CD4-positive, alpha-beta T cell (primary cell): Measurements from ENCODE around the gene MAJIN. TPM values are rescaled to one million over a fixed set of nuclear protein-coding genes. Genes with fewer than 3 reads are reported as not detected.
A peak's percentile ranks its signal among the peaks of the same experiment; 100 is the strongest.

Experiments used
- ATAC-seq: fragments of 200-7000 bp; cut with Tn5 transposase; one replicate; pipeline ENCODE4 v1.10.0; 2022; ENCODE audit warnings: mild to moderate bottlenecking; ENCODE audit not compliant: poor library complexity
- CTCF ChIA-PET: fragments of 350-600 bp; sonication (Branson Sonifier 250); formaldehyde crosslinking; loops from one replicate; lab custom pipeline; 2021; ENCODE audit warnings: antibody characterized with exemption, inconsistent platforms; lab: Charles Lee
- POLR2A ChIA-PET: fragments of 350-600 bp; sonication (Branson Sonifier 250); formaldehyde crosslinking; loops from one replicate; lab custom pipeline; 2021; ENCODE audit warnings: antibody characterized with exemption, inconsistent platforms; lab: Charles Lee
- DNase-seq, 14 experiments: peaks; one replicate each; pipeline ENCODE4 v3.0.0-alpha.2; 2013 to 2020; ENCODE audit warnings: mixed read lengths in 2 of 14
- H3K27ac ChIP-seq, 2 donors: one replicate each; pipeline versions ENCODE4 v1.5.1 to v1.7.0; 2013; ENCODE audit warnings: low read length in 2 of 2, low read depth in 1 of 2, mild to moderate bottlenecking in 1 of 2
- H3K27me3 ChIP-seq, 2 experiments: 1 replicate in 1 of 2; 2 replicates in 1 of 2; pipeline versions ENCODE4 v1.6.1 to v1.7.0; 2013; ENCODE audit warnings: low read length in 2 of 2, control low read depth in 1 of 2, mild to moderate bottlenecking in 1 of 2, moderate library complexity in 1 of 2; ENCODE audit not compliant: insufficient read depth in 2 of 2, control insufficient read depth in 1 of 2
- H3K36me3 ChIP-seq: one replicate; pipeline ENCODE4 v1.6.1; 2013; ENCODE audit warnings: low read length, control low read depth; ENCODE audit not compliant: insufficient read depth
- H3K4me1 ChIP-seq: one replicate; pipeline ENCODE4 v1.6.1; 2013; ENCODE audit warnings: low read length, control low read depth; ENCODE audit not compliant: insufficient read depth
- H3K4me3 ChIP-seq: one replicate; pipeline ENCODE4 v1.5.1; 2013; ENCODE audit warnings: mild to moderate bottlenecking, low read length, moderate library complexity
- H3K9me3 ChIP-seq, 2 experiments: 1 replicate in 1 of 2; 2 replicates in 1 of 2; pipeline versions ENCODE4 v1.6.1 to v1.7.0; 2013; ENCODE audit warnings: low read length in 2 of 2, mild to moderate bottlenecking in 2 of 2, control low read depth in 1 of 2, moderate library complexity in 1 of 2; ENCODE audit not compliant: control insufficient read depth in 1 of 2, insufficient read depth in 1 of 2
- H3K27ac Mint-ChIP-seq: one replicate; pipeline ENCODE4 v1.8.0; 2020; ENCODE audit warnings: mixed read lengths
- H3K27me3 Mint-ChIP-seq: one replicate; pipeline ENCODE4 v1.8.0; 2021; ENCODE audit warnings: mixed read lengths
- H3K36me3 Mint-ChIP-seq: one replicate; pipeline ENCODE4 v1.8.0; 2021; ENCODE audit warnings: low read depth, mixed read lengths
- H3K4me1 Mint-ChIP-seq: one replicate; pipeline ENCODE4 v1.8.0; 2021; ENCODE audit warnings: low read depth, mixed read lengths
- H3K4me3 Mint-ChIP-seq: one replicate; pipeline ENCODE4 v1.8.0; 2020; ENCODE audit warnings: mild to moderate bottlenecking, mixed read lengths
- H3K9me3 Mint-ChIP-seq: one replicate; pipeline ENCODE4 v1.8.0; 2020; ENCODE audit warnings: mixed read lengths
- intact Hi-C, 2 experiments: fragments of 100-400 bp; cut with DNase I in 1 of 2; cut with micrococcal nuclease in 1 of 2; formaldehyde crosslinking; loops; one replicate each; pipeline versions ENCODE4 v1.15.1 to v1.9.0; 2023 to 2025; cut with DNase I, micrococcal nuclease
- total RNA-seq, 174 experiments: library from RNA in 2 of 174; stranded (reverse) in 2 of 174; gene quantifications; one replicate each; pipeline ENCODE4 v1.2.3 and lab custom pipeline; 2021 to 2026
- TF ChIP-seq, protein P1 (sequence below): fragments of 200-600 bp; IDR thresholded peaks from one replicate; pipeline ENCODE4 v1.8.0; 2022; ENCODE audit warnings: antibody characterized with exemption, mild to moderate bottlenecking

MAJIN gene
- total RNA-seq, 2 experiments from 2014 or later = 0.50 to 0.55 TPM

DNA sequence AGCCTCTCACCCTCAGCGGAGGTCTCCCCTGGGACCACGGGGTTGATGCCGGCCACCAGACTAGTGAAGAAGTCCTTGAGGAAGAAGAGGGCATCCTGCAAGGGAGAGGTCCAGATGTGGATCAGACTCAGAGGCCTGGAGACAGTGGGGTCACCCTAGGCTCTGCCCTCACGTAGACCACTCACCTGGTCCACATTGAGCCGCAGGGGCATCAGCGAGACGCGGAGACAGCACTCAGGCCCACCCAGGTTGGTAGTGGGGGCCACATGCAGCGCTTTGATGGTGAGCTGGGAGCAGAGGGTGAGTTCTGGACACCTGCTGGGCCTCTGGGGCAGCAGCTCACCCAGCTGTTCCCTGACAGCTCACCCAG lies 73.8 kb downstream of the MAJIN start:
- Histone ChIP-seq H3K27ac (no peak overlapping the region), H3K4me1 (peaks cover 31% of the 10 kb centered on the region), H3K9me3 (no peaks in the 10 kb centered on the region), H3K36me3 (peaks cover 48% of the 10 kb centered on the region), H3K4me3 (no peak overlapping the region), H3K27me3 (no peaks in the 10 kb centered on the region)
- intact Hi-C loops = loop anchor here in 1 of 2 experiments (10.0 kb wide), 1 partner anchor 113 kb away; no protein-coding TSS in a partner anchor
- H3K36me3 Mint-ChIP-seq = peaks cover 56% of the 10 kb centered on the region
- CTCF ChIA-PET = no interaction called here
- POLR2A ChIA-PET = no interaction called here
- peaks cover 13% of the 10 kb centered on the region for H3K4me1 Mint-ChIP-seq
- H3K27me3 Mint-ChIP-seq = no peaks in the 10 kb centered on the region
- DNase-seq (no peak), ATAC-seq (no peak)
- no peak overlapping the region for H3K27ac Mint-ChIP-seq
- H3K4me3 Mint-ChIP-seq = no peak overlapping the region
- TF ChIP-seq, protein P1, sequence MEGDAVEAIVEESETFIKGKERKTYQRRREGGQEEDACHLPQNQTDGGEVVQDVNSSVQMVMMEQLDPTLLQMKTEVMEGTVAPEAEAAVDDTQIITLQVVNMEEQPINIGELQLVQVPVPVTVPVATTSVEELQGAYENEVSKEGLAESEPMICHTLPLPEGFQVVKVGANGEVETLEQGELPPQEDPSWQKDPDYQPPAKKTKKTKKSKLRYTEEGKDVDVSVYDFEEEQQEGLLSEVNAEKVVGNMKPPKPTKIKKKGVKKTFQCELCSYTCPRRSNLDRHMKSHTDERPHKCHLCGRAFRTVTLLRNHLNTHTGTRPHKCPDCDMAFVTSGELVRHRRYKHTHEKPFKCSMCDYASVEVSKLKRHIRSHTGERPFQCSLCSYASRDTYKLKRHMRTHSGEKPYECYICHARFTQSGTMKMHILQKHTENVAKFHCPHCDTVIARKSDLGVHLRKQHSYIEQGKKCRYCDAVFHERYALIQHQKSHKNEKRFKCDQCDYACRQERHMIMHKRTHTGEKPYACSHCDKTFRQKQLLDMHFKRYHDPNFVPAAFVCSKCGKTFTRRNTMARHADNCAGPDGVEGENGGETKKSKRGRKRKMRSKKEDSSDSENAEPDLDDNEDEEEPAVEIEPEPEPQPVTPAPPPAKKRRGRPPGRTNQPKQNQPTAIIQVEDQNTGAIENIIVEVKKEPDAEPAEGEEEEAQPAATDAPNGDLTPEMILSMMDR = no peak
- H3K9me3 Mint-ChIP-seq = no peaks in the 10 kb centered on the region

DNA sequence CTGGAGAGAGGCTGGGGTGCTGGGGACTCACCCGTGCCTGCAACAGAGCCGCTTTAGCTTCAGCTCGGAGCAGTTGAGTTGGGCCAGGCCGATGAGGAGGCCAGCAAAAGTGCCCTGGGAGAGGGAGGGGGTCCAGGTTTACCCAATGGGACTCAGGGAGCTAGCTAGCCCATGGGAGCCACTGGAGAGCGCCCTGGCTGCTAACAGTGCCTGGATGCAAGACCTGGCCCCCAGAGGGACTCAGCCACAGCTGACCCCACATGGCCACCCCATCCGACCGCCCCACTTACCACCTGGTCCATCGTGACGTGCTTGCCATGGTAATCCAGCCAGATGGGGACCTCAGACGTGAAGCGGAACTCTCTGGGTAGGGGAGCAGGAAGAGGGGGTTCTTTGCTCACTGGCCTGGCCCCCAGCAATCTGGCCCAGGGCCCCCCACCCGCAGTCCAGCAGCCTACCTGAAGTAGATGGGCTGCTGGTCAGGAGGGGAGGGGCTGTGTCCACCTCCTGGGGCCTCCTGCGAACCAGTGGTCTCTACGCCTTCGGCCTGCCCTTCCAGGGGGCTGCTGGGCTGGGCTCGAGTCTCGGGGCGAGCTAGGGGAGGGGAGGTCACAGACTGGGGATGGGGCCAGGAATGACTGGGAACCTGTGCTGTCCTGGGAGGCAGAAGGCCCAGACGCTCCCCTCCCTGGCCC lies 74.4 kb downstream of the MAJIN start:
- Histone ChIP-seq H3K36me3 (peaks cover 42% of the 10 kb centered on the region), H3K4me1 (peaks cover 31% of the 10 kb centered on the region), H3K27ac (no peak overlapping the region), H3K27me3 (no peaks in the 10 kb centered on the region), H3K9me3 (no peaks in the 10 kb centered on the region), H3K4me3 (no peak overlapping the region)
- Mint-ChIP-seq H3K9me3 (no peaks in the 10 kb centered on the region), H3K36me3 (peaks cover 56% of the 10 kb centered on the region), H3K27me3 (no peaks in the 10 kb centered on the region), H3K4me3 (no peak overlapping the region), H3K27ac (no peak overlapping the region), H3K4me1 (peaks cover 13% of the 10 kb centered on the region)
- TF ChIP-seq, protein P1 = no peak
- DNase-seq = no peak
- CTCF ChIA-PET = interaction anchor here (1.1 kb wide), 1 partner anchor 53 kb away, joined by 3 read pairs; the partner anchor contains the start of gene CDC42BPG
- POLR2A ChIA-PET = interaction anchor here (1.1 kb wide), 1 partner anchor 47 kb away, joined by 3 read pairs; no protein-coding TSS in a partner anchor
- no peak for ATAC-seq
- intact Hi-C loops = loop anchor here in 1 of 2 experiments (10.0 kb wide), 1 partner anchor 113 kb away; no protein-coding TSS in a partner anchor

DNA sequence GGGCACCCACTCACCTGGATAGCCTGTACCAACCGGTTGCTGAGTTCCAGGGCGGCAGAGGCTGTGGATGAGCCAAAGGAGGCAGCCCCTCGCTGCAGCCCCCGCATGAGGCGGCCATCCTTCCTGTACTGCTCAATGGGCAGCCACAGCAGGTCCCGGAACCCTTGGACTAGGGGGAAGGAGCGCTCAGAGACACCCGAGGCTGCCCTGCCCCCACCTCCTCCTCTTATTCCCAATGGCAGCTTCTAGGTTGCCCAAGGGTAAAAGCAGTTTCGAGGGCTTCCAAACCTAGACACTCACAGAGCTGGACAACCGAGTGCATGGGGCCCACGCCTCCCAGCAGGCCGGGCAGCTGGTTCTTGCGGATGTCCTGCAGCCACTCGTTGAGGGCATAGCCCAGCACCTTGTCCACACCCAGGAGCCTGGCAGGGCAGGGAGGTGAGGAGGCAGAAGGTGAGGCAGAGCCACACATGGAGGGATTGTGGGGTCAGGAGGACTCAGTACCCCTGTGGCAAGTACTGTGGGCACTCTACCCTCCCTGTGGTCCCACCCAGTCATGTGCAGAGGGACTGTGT lies 75.4 kb downstream of the MAJIN start:
- H3K27me3 ChIP-seq = no peaks in the 10 kb centered on the region
- no peaks in the 10 kb centered on the region for H3K9me3 ChIP-seq
- ATAC-seq (no peak), DNase-seq (no peak)
- TF ChIP-seq, protein P1 = no peak
- H3K36me3 ChIP-seq = peaks cover 34% of the 10 kb centered on the region
- H3K36me3 Mint-ChIP-seq = peaks cover 51% of the 10 kb centered on the region
- H3K4me3 Mint-ChIP-seq = no peak overlapping the region
- H3K9me3 Mint-ChIP-seq = no peaks in the 10 kb centered on the region
- H3K27me3 Mint-ChIP-seq = no peaks in the 10 kb centered on the region
- CTCF ChIA-PET = interaction anchor here (1.1 kb wide), 1 partner anchor 52 kb away, joined by 3 read pairs; the partner anchor contains the start of gene CDC42BPG
- no peak overlapping the region for H3K4me3 ChIP-seq
- peaks cover 10% of the 10 kb centered on the region for H3K4me1 Mint-ChIP-seq
- peak overlapping the region; percentile 70 for H3K27ac Mint-ChIP-seq
- H3K4me1 ChIP-seq = peaks cover 31% of the 10 kb centered on the region
- intact Hi-C loops = loop anchor here in 1 of 2 experiments (10.0 kb wide), 1 partner anchor 112 kb away; no protein-coding TSS in a partner anchor
- POLR2A ChIA-PET = interaction anchor here (1.1 kb wide), 2 partner anchors 46 to 49 kb away, joined by 3 read pairs; no protein-coding TSS in a partner anchor
- no peak overlapping the region for H3K27ac ChIP-seq
